IPS DF 19.7 (cell line): ENCODE results near the gene GOLGA5.

Experiments
- DNase-seq: peaks from one replicate; pipeline ENCODE4 v3.0.0-alpha.2; 2013; ENCODE audit warnings: low read depth, low spot score

The GOLGA5 gene

GRCh38 chr14:92880351-92880750 is 86.2 kb downstream of the GOLGA5 start:
- DNase-seq: no peak

- DNase-seq: peak; percentile 54
These were observed 86.7 kb downstream of the GOLGA5 start for GRCh38 chr14:92880851-92881250.

- no peak for DNase-seq
These were observed 89.0 kb downstream of the GOLGA5 start for GRCh38 chr14:92883066-92883465.

GRCh38 chr14:92884410-92884809 is 90.3 kb downstream of the GOLGA5 start:
- DNase-seq: no peak

GRCh38 chr14:92885279-92886061 is 91.4 kb downstream of the GOLGA5 start:
- no peak for DNase-seq

- no peak for DNase-seq
These were observed 92.2 kb downstream of the GOLGA5 start for GRCh38 chr14:92886337-92886736.

- no peak for DNase-seq
These were observed 93.1 kb downstream of the GOLGA5 start for GRCh38 chr14:92887157-92887556.

- no peak for DNase-seq
These were observed 94.8 kb downstream of the GOLGA5 start for GRCh38 chr14:92888896-92889295.
